Measurements from ENCODE around the gene GSG1L2.

DNA sequence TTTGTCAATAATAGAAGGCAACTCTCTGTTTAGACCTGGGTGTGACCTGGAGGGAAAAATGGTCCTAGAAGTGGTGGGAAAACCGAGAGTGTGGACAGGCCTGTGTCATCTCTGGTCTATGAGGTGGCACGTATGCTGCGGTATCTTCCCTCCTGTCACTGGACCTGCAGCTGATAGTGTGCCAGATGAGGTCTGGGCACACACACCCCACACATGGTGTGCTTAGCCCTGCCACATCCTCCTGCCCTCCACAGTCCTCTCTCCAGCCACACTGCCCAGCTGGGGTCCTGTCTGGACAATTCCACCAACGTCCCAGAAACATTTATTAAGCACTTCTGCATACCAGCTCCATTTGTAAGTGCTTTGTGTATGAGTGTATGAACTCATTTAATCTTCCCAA lies 41.1 kb upstream of the GSG1L2 start:
- TF ChIP-seq GATA3 (IDR thresholded peaks at IDR 0.05; ENCODE audit: low read depth, low read length), result no peak
- TF ChIP-seq GATA2 (IDR thresholded peaks at IDR 0.05; ENCODE audit: low read depth, low read length), result no peak
